ENCODE data around the gene BHLHA15. TPM values are rescaled to one million over a fixed set of nuclear protein-coding genes. Genes with fewer than 3 reads are reported as not detected.

BHLHA15 gene
- total and polyA plus RNA-seq, 2 donors (not counting 1 experiment from before 2014, with no cell fraction given), result 0.33 TPM; not detected in 1

DNA sequence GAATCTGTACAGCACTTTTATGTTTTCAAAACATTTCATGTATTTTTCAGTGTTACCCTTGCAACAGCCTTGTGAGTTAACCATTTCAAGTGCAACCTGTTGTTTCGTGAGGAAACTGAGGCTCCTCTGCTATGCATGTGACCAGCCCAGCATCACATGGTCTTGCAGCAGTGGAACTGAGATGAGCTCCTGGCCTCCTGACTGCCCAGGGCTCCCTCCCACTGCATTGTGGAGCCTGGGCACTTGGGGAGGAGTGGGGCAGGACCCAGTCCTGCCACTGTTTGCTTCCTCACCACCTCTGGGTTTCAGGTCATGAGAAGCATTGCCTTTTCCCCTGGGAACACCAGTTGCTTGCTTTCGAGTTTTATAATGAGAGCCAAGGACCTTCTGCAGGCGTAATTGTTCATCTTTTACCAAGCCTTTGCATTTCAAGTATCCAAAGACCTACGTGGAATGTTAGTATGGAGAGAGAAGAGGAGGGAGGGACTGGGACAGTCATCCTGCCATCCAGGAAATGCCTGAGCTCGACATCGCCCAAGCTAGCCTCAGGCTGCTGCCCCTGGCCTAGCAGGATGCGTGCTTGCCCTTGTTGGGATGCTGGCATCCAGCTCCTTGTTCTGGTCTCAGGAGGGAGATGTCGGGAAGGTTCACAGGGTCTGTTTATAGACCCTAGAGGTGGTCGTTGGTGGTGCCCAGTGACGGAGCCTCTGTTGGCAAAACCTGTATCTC is 32.3 kb upstream of the BHLHA15 start:
- Histone ChIP-seq H2AFZ (ENCODE audit: low read length) (no peak overlapping the region), H3K27me3 (ENCODE audit: control insufficient read depth, insufficient read depth, low read length) (no peaks in the 10 kb centered on the region), H3K4me2 (ENCODE audit: extremely low read depth, insufficient read depth, low read length) (no peak overlapping the region), H3K9ac (ENCODE audit: insufficient read depth, low read length) (no peak overlapping the region), H3K4me3 (replicated peaks in 1 of 4; ENCODE audit: control extremely low read depth in 1 of 4, insufficient read depth in 1 of 4, low read depth in 3 of 4, low read length in 4 of 4) (no peak overlapping the region), H3K27ac (ENCODE audit: insufficient read depth, low read length) (no peak overlapping the region), H3K9me3 (ENCODE audit: control insufficient read depth, insufficient read depth, low read depth, low read length) (no peaks in the 10 kb centered on the region), H4K20me1 (ENCODE audit: control insufficient read depth, extremely low read depth, insufficient read depth, low read length) (no peaks in the 10 kb centered on the region), H3K79me2 (ENCODE audit: control insufficient read depth, insufficient read depth, low read length) (no peaks in the 10 kb centered on the region), H3K36me3 (ENCODE audit: control insufficient read depth, insufficient read depth, low read length) (no peaks in the 10 kb centered on the region), H3K4me1 (ENCODE audit: control insufficient read depth, extremely low read depth, insufficient read depth, low read length) (no peaks in the 10 kb centered on the region)
- TF ChIP-seq EZH2 (IDR thresholded peaks at IDR 0.05; ENCODE audit: low read length, missing control alignments) (no peak), CTCF (conservative IDR thresholded peaks at IDR 0.05 in 1 of 2, IDR thresholded peaks at IDR 0.05 in 1 of 2; ENCODE audit: low read depth in 1 of 2, low read length in 2 of 2) (no peak)
- DNase-seq (ENCODE audit: low read depth in 2 of 2), result no peak

- no peak for DNase-seq (ENCODE audit: low read depth in 2 of 2)
- no peak overlapping the region for H3K9ac ChIP-seq (ENCODE audit: insufficient read depth, low read length)
- no peak overlapping the region for H2AFZ ChIP-seq (ENCODE audit: low read length)
- no peaks in the 10 kb centered on the region for H3K9me3 ChIP-seq (ENCODE audit: control insufficient read depth, insufficient read depth, low read depth, low read length)
- H3K4me2 ChIP-seq (ENCODE audit: extremely low read depth, insufficient read depth, low read length), result no peak overlapping the region
- H3K36me3 ChIP-seq (ENCODE audit: control insufficient read depth, insufficient read depth, low read length), result no peaks in the 10 kb centered on the region
- TF ChIP-seq EZH2 (IDR thresholded peaks at IDR 0.05; ENCODE audit: low read length, missing control alignments), result no peak
- no peak for TF ChIP-seq CTCF (conservative IDR thresholded peaks at IDR 0.05 in 1 of 2, IDR thresholded peaks at IDR 0.05 in 1 of 2; ENCODE audit: low read depth in 1 of 2, low read length in 2 of 2)
- H3K4me3 ChIP-seq (replicated peaks in 1 of 4; ENCODE audit: control extremely low read depth in 1 of 4, insufficient read depth in 1 of 4, low read depth in 3 of 4, low read length in 4 of 4), result no peak overlapping the region
- H3K27me3 ChIP-seq (ENCODE audit: control insufficient read depth, insufficient read depth, low read length), result no peaks in the 10 kb centered on the region
- no peaks in the 10 kb centered on the region for H3K4me1 ChIP-seq (ENCODE audit: control insufficient read depth, extremely low read depth, insufficient read depth, low read length)
- H3K79me2 ChIP-seq (ENCODE audit: control insufficient read depth, insufficient read depth, low read length), result no peaks in the 10 kb centered on the region
- H4K20me1 ChIP-seq (ENCODE audit: control insufficient read depth, extremely low read depth, insufficient read depth, low read length), result no peaks in the 10 kb centered on the region
- H3K27ac ChIP-seq (ENCODE audit: insufficient read depth, low read length), result no peak overlapping the region
Observed at GRCh38 chr7:98180751-98181150, 30.5 kb upstream of the BHLHA15 start.

DNA sequence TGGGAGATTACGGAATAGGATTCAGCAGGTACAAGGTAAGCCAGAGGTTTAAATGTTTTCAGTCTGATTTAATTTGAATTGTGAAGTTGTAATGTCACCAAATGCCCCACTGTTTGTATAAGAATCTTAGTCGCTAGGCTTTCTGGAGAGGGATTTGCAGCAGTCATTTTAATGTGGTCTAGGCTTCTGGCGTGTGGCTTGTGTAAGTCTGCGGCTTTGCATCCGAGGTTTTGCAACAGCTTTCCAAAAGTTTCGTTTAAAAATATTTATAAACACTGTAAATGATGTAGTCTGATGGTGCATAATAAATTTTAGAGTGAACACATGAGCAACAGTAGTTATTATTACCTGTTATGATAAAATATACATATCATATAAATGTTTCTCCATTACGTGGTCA is 26.1 kb upstream of the BHLHA15 start:
- no peak overlapping the region for H3K4me2 ChIP-seq (ENCODE audit: extremely low read depth, insufficient read depth, low read length)
- H3K9ac ChIP-seq (ENCODE audit: insufficient read depth, low read length), result no peak overlapping the region
- DNase-seq (ENCODE audit: low read depth in 2 of 2), result no peak
- H3K79me2 ChIP-seq (ENCODE audit: control insufficient read depth, insufficient read depth, low read length), result no peaks in the 10 kb centered on the region
- H3K4me3 ChIP-seq (replicated peaks in 1 of 4; ENCODE audit: control extremely low read depth in 1 of 4, insufficient read depth in 1 of 4, low read depth in 3 of 4, low read length in 4 of 4), result no peak overlapping the region
- H3K27ac ChIP-seq (ENCODE audit: insufficient read depth, low read length), result no peak overlapping the region
- no peaks in the 10 kb centered on the region for H3K9me3 ChIP-seq (ENCODE audit: control insufficient read depth, insufficient read depth, low read depth, low read length)
- H3K27me3 ChIP-seq (ENCODE audit: control insufficient read depth, insufficient read depth, low read length), result no peaks in the 10 kb centered on the region
- TF ChIP-seq EZH2 (IDR thresholded peaks at IDR 0.05; ENCODE audit: low read length, missing control alignments) (no peak), CTCF (conservative IDR thresholded peaks at IDR 0.05 in 1 of 2, IDR thresholded peaks at IDR 0.05 in 1 of 2; ENCODE audit: low read depth in 1 of 2, low read length in 2 of 2) (no peak)
- no peaks in the 10 kb centered on the region for H3K4me1 ChIP-seq (ENCODE audit: control insufficient read depth, extremely low read depth, insufficient read depth, low read length)
- H2AFZ ChIP-seq (ENCODE audit: low read length), result no peak overlapping the region
- no peaks in the 10 kb centered on the region for H4K20me1 ChIP-seq (ENCODE audit: control insufficient read depth, extremely low read depth, insufficient read depth, low read length)
- no peaks in the 10 kb centered on the region for H3K36me3 ChIP-seq (ENCODE audit: control insufficient read depth, insufficient read depth, low read length)
